Activated CD4-positive, alpha-beta memory T cell treated with anti-CD3 and anti-CD28 coated beads, Interleukin-2, amount 10 ng/mL, durations not matched to agents 7 days and 5 days (primary cell): ENCODE data around the gene ZNF394. TPM values are rescaled to one million over a fixed set of nuclear protein-coding genes. Genes with fewer than 3 reads are reported as not detected.
A peak's percentile ranks its signal among the peaks of the same experiment; 100 is the strongest.
"Not testable (repeated sequence)": the region's sequence is repeated elsewhere in the genome, so short reads cannot be mapped to it uniquely, and the experiment has no call there.

Experiments used
- CTCF ChIA-PET: fragments of 350-600 bp; sonication (Branson Sonifier 250); formaldehyde crosslinking; loops from one replicate; lab custom pipeline; 2021; ENCODE audit warnings: antibody characterized with exemption, inconsistent platforms; lab: Charles Lee
- POLR2A ChIA-PET: fragments of 350-600 bp; sonication (Branson Sonifier 250); formaldehyde crosslinking; loops from one replicate; lab custom pipeline; 2021; ENCODE audit warnings: antibody characterized with exemption; lab: Charles Lee
- DNase-seq: peaks from one replicate; pipeline ENCODE4 v3.0.0-alpha.2; 2020
- H3K27ac Mint-ChIP-seq: one replicate; pipeline ENCODE4 v1.8.0; 2021; ENCODE audit warnings: mild to moderate bottlenecking, mixed read lengths
- H3K27me3 Mint-ChIP-seq: one replicate; pipeline ENCODE4 v1.8.0; 2021; ENCODE audit warnings: mixed read lengths
- H3K36me3 Mint-ChIP-seq: one replicate; pipeline ENCODE4 v1.8.0; 2021; ENCODE audit warnings: low read depth, mixed read lengths
- H3K4me1 Mint-ChIP-seq: one replicate; pipeline ENCODE4 v1.8.0; 2021; ENCODE audit warnings: mixed read lengths
- H3K4me3 Mint-ChIP-seq: one replicate; pipeline ENCODE4 v1.8.0; 2021; ENCODE audit warnings: mild to moderate bottlenecking, mixed read lengths
- H3K9me3 Mint-ChIP-seq: one replicate; pipeline ENCODE4 v1.8.0; 2021; ENCODE audit warnings: mixed read lengths
- total RNA-seq, 2 experiments: library from RNA; stranded (reverse); gene quantifications; one replicate each; pipeline ENCODE4 v1.2.3, GENCODE V29; 2021

ZNF394 gene
- total RNA-seq = 10 to 100 TPM; 64.4 to 65.3 TPM

GRCh38 chr7:99499721-99500636, at the start of gene ZNF394:
ZNF394 (minus strand) TSS chr7:99500281; CDS start chr7:99500093, 188 bp downstream.
- Mint-ChIP-seq H3K9me3 (peaks cover 6% of the 10 kb centered on the region), H3K4me3 (peak within 1 kb of the TSS; percentile 92), H3K4me1 (peaks cover 26% of the 10 kb centered on the region), H3K27me3 (no peaks in the 10 kb centered on the region), H3K36me3 (peaks cover 50% of the 10 kb centered on the region), H3K27ac (peak within 1 kb of the TSS; percentile 98)
- peak; percentile 92 for DNase-seq
- ChIA-PET POLR2A (interaction anchor here (0.6 to 4.1 kb wide), 32 partner anchors 9 to 1585 kb away, joined by 3 to 79 read pairs (median 5); partner anchors contain the start of genes ATP5MF, BUD31, CPSF4 and FAM200A), CTCF (interaction anchor here (0.6 to 1.9 kb wide), 3 partner anchors 8 to 57 kb away, joined by 4 to 7 read pairs (median 6); no protein-coding TSS in a partner anchor)

GRCh38 chr7:99549545-99549944, 49.5 kb upstream of the ZNF394 start:
- CTCF ChIA-PET = not testable (repeated sequence)

GRCh38 chr7:99545308-99545707, 45.2 kb upstream of the ZNF394 start:
- CTCF ChIA-PET, H3K27ac Mint-ChIP-seq, DNase-seq, H3K4me3 Mint-ChIP-seq, H3K4me1 Mint-ChIP-seq, H3K27me3 Mint-ChIP-seq: not testable (repeated sequence)
- H3K36me3 Mint-ChIP-seq = peaks cover 43% of the 10 kb centered on the region
- POLR2A ChIA-PET = interaction anchor here (1.5 kb wide), 1 partner anchor 12 kb away, joined by 3 read pairs; no protein-coding TSS in a partner anchor
- H3K9me3 Mint-ChIP-seq = peaks cover 35% of the 10 kb centered on the region

More at GRCh38 chr7:99549545-99549944, 49.5 kb upstream of the ZNF394 start:
- DNase-seq, H3K27ac Mint-ChIP-seq, POLR2A ChIA-PET, H3K27me3 Mint-ChIP-seq, H3K4me3 Mint-ChIP-seq: not testable (repeated sequence)
- H3K9me3 Mint-ChIP-seq = peaks cover 13% of the 10 kb centered on the region
- H3K4me1 Mint-ChIP-seq = peaks cover 20% of the 10 kb centered on the region
- H3K36me3 Mint-ChIP-seq = peaks cover 43% of the 10 kb centered on the region

- Mint-ChIP-seq H3K27me3 (no peaks in the 10 kb centered on the region), H3K9me3 (peaks cover 39% of the 10 kb centered on the region), H3K4me1 (no peaks in the 10 kb centered on the region), H3K36me3 (peaks cover 41% of the 10 kb centered on the region), H3K4me3 (no peak overlapping the region), H3K27ac (no peak overlapping the region)
- ChIA-PET POLR2A (no interaction called here), CTCF (no interaction called here)
- DNase-seq = no peak
These were observed 43.8 kb upstream of the ZNF394 start for GRCh38 chr7:99543916-99544315.

GRCh38 chr7:99543081-99543671, 43.1 kb upstream of the ZNF394 start:
- H3K27ac Mint-ChIP-seq = no peak overlapping the region
- no peak for DNase-seq
- H3K27me3 Mint-ChIP-seq = peaks cover 1% of the 10 kb centered on the region
- CTCF ChIA-PET = no interaction called here
- peaks cover 42% of the 10 kb centered on the region for H3K9me3 Mint-ChIP-seq
- H3K36me3 Mint-ChIP-seq = peaks cover 41% of the 10 kb centered on the region
- POLR2A ChIA-PET = no interaction called here
- H3K4me3 Mint-ChIP-seq = no peak overlapping the region
- H3K4me1 Mint-ChIP-seq = no peaks in the 10 kb centered on the region

GRCh38 chr7:99541212-99541611, 41.1 kb upstream of the ZNF394 start:
- H3K4me3 Mint-ChIP-seq = no peak overlapping the region
- ChIA-PET CTCF (no interaction called here), POLR2A (interaction anchor here (1.2 kb wide), 1 partner anchor 16 kb away, joined by 5 read pairs; the partner anchor contains the start of gene ZNF655)
- H3K27ac Mint-ChIP-seq = no peak overlapping the region
- H3K27me3 Mint-ChIP-seq = peaks cover 1% of the 10 kb centered on the region
- H3K36me3 Mint-ChIP-seq = peaks cover 36% of the 10 kb centered on the region
- peaks cover 49% of the 10 kb centered on the region for H3K9me3 Mint-ChIP-seq
- no peaks in the 10 kb centered on the region for H3K4me1 Mint-ChIP-seq
- no peak for DNase-seq

GRCh38 chr7:99540542-99540941, 40.5 kb upstream of the ZNF394 start:
- peaks cover 36% of the 10 kb centered on the region for H3K36me3 Mint-ChIP-seq
- peaks cover 1% of the 10 kb centered on the region for H3K27me3 Mint-ChIP-seq
- ChIA-PET CTCF (interaction anchor here (0.7 kb wide), 1 partner anchor 451 kb away, joined by 4 read pairs; no protein-coding TSS in a partner anchor), POLR2A (interaction anchor here (1.0 to 1.2 kb wide), 2 partner anchors 16 to 17 kb away, joined by 3 to 5 read pairs; partner anchors contain the start of gene ZNF655)
- peaks cover 49% of the 10 kb centered on the region for H3K9me3 Mint-ChIP-seq
- no peak overlapping the region for H3K27ac Mint-ChIP-seq
- DNase-seq = no peak
- H3K4me1 Mint-ChIP-seq = no peaks in the 10 kb centered on the region
- H3K4me3 Mint-ChIP-seq = no peak overlapping the region

- Mint-ChIP-seq H3K4me3 (no peak overlapping the region), H3K9me3 (peaks cover 50% of the 10 kb centered on the region), H3K27ac (no peak overlapping the region), H3K36me3 (peaks cover 37% of the 10 kb centered on the region), H3K4me1 (no peaks in the 10 kb centered on the region), H3K27me3 (peaks cover 1% of the 10 kb centered on the region)
- POLR2A ChIA-PET = no interaction called here
- no peak for DNase-seq
- CTCF ChIA-PET = no interaction called here
These were observed 39.2 kb upstream of the ZNF394 start for GRCh38 chr7:99539213-99539811.

- Mint-ChIP-seq H3K27ac (no peak overlapping the region), H3K27me3 (peaks cover 1% of the 10 kb centered on the region), H3K4me1 (no peaks in the 10 kb centered on the region), H3K4me3 (no peak overlapping the region), H3K9me3 (peaks cover 62% of the 10 kb centered on the region), H3K36me3 (peaks cover 51% of the 10 kb centered on the region)
- POLR2A ChIA-PET = no interaction called here
- no peak for DNase-seq
- CTCF ChIA-PET = no interaction called here
These were observed 35.6 kb upstream of the ZNF394 start for GRCh38 chr7:99535667-99536066.

- no peak overlapping the region for H3K4me3 Mint-ChIP-seq
- CTCF ChIA-PET = no interaction called here
- POLR2A ChIA-PET = no interaction called here
- H3K36me3 Mint-ChIP-seq = peaks cover 79% of the 10 kb centered on the region
- no peaks in the 10 kb centered on the region for H3K27me3 Mint-ChIP-seq
- H3K27ac Mint-ChIP-seq = no peak overlapping the region
- H3K9me3 Mint-ChIP-seq = peaks cover 53% of the 10 kb centered on the region
- no peaks in the 10 kb centered on the region for H3K4me1 Mint-ChIP-seq
- no peak for DNase-seq
These were observed 31.3 kb upstream of the ZNF394 start for GRCh38 chr7:99531354-99531765.

- Mint-ChIP-seq H3K4me3 (no peak overlapping the region), H3K4me1 (no peaks in the 10 kb centered on the region), H3K36me3 (peaks cover 81% of the 10 kb centered on the region), H3K27ac (no peak overlapping the region), H3K27me3 (no peaks in the 10 kb centered on the region), H3K9me3 (peaks cover 22% of the 10 kb centered on the region)
- ChIA-PET POLR2A (no interaction called here), CTCF (interaction anchor here (1.0 kb wide), 1 partner anchor 466 kb away, joined by 3 read pairs; no protein-coding TSS in a partner anchor)
- no peak for DNase-seq
These were observed 25.8 kb upstream of the ZNF394 start for GRCh38 chr7:99525713-99526440.

GRCh38 chr7:99521399-99521798, 21.3 kb upstream of the ZNF394 start:
- Mint-ChIP-seq H3K9me3 (peaks cover 3% of the 10 kb centered on the region), H3K4me1 (no peaks in the 10 kb centered on the region), H3K36me3 (peaks cover 61% of the 10 kb centered on the region), H3K27me3 (no peaks in the 10 kb centered on the region), H3K4me3 (no peak overlapping the region), H3K27ac (no peak overlapping the region)
- POLR2A ChIA-PET = interaction anchor here (2.0 kb wide), 1 partner anchor 21 kb away, joined by 9 read pairs; the partner anchor contains the start of gene ZNF394
- no peak for DNase-seq
- CTCF ChIA-PET = no interaction called here
